GM12891 (cell line): Measurements from ENCODE around the gene ACSL1.
A peak's percentile ranks its signal among the peaks of the same experiment; 100 is the strongest.

ENCODE experiments used
- DNase-seq: peaks from one replicate; pipeline ENCODE4 v3.0.0; 2011; ENCODE audit warnings: low spot score; ENCODE audit not compliant: insufficient read length
- FAIRE-seq: peaks from 2 replicates; lab custom pipeline; 2011; peaks lifted over from hg19 to GRCh38; lab: Jason Lieb, UNC
- PAX5 ChIP-seq: IDR thresholded peaks from 2 replicates; pipeline ENCODE4 v1.6.1; 2011; ENCODE audit warnings: low read length, moderate library complexity, mild to moderate bottlenecking; ENCODE audit not compliant: insufficient read depth, severe bottlenecking
- POLR2A ChIP-seq: IDR thresholded peaks from 2 replicates; pipeline ENCODE4 v1.6.1; 2011; ENCODE audit warnings: low read depth, low read length, control low read depth
- POLR2AphosphoS5 ChIP-seq: IDR thresholded peaks from 2 replicates; pipeline ENCODE4 v1.6.1; 2011; ENCODE audit warnings: low read depth, low read length, control low read depth
- POU2F2 ChIP-seq: IDR thresholded peaks from 2 replicates; pipeline ENCODE4 v1.6.1; 2011; ENCODE audit warnings: low read depth, mild to moderate bottlenecking, control low read depth, low read length, moderate library complexity
- SPI1 ChIP-seq: IDR thresholded peaks from 2 replicates; pipeline ENCODE4 v1.6.1; 2011; ENCODE audit warnings: low read depth, low read length, control low read depth
- TAF1 ChIP-seq: IDR thresholded peaks from 2 replicates; pipeline ENCODE4 v1.6.1; 2011; ENCODE audit warnings: low read depth, low read length, control low read depth

Gene ACSL1

GRCh38 chr4:184824081-184824775 lies 1.5 kb downstream of the ACSL1 start:
- DNase-seq (no peak), FAIRE-seq (peak; percentile 84)
- TF ChIP-seq TAF1 (no peak), POLR2AphosphoS5 (no peak), PAX5 (no peak), SPI1 (no peak), POLR2A (no peak), POU2F2 (no peak)

GRCh38 chr4:184823014-184823413 lies 2.8 kb downstream of the ACSL1 start:
- DNase-seq (no peak), FAIRE-seq (peak; percentile 82)
- TF ChIP-seq SPI1 (no peak), POLR2A (no peak), TAF1 (no peak), PAX5 (no peak), POU2F2 (no peak), POLR2AphosphoS5 (no peak)

DNA sequence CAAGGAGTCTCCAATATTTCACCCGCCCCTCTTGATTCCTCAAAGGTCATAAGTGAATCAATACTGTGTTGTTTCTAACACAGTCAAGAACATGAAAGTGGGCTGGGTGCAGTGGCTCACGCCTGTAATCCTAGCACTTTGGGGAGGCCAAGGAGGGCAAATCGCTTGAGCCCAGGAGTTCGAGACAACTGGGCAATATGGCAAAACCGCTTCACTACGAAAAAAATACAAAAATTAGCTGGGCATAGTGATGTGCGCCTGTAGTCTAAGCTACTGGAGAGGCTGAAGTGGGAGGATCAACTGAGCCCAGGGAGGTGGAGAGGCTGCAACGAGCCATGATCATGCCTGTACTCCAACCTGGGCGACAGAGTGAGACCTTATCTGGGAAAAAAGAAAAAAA lies 3.4 kb downstream of the ACSL1 start:
- FAIRE-seq (no peak), DNase-seq (no peak)
- TF ChIP-seq POLR2AphosphoS5 (no peak), TAF1 (no peak), POU2F2 (no peak), PAX5 (no peak), SPI1 (no peak), POLR2A (no peak)

DNA sequence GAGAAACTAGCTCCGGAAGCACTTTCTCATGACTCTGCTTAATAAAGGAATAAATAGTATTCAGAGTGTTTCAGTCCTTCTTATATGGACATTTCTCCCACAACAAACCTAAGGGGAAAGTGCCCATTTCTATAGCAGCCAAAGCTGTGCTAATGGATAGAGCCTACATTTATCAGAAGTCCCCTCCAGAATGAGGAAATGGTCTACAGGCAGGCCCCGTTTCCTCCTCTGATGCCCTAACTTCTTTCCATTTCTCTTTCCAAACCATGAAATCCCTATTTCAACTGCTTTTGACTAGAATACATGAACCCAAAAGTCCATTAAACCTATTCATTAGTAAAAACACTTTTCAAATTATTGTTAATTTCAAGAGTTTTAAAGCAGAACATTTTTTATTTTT lies 4.5 kb downstream of the ACSL1 start:
- DNase-seq (no peak), FAIRE-seq (no peak)
- TF ChIP-seq TAF1 (no peak), SPI1 (peak; percentile 79)

- FAIRE-seq (no peak), DNase-seq (no peak)
- TF ChIP-seq POU2F2 (no peak), POLR2AphosphoS5 (no peak), POLR2A (no peak), TAF1 (no peak), PAX5 (no peak), SPI1 (no peak)
Measured at GRCh38 chr4:184819786-184820185, 6.0 kb downstream of the ACSL1 start.

- TF ChIP-seq PAX5 = no peak
- no peak for TF ChIP-seq POLR2AphosphoS5
- no peak for TF ChIP-seq SPI1
- no peak for TF ChIP-seq POU2F2
- TF ChIP-seq TAF1 = no peak
- TF ChIP-seq POLR2A = no peak
- DNase-seq (no peak), FAIRE-seq (peak; percentile 95)
Measured at GRCh38 chr4:184818216-184818564, 7.6 kb downstream of the ACSL1 start.

GRCh38 chr4:184817494-184818215 lies 8.1 kb downstream of the ACSL1 start:
- DNase-seq (no peak), FAIRE-seq (peak; percentile 71)
- no peak for TF ChIP-seq SPI1
- TF ChIP-seq POLR2AphosphoS5 = no peak
- no peak for TF ChIP-seq POU2F2

DNA sequence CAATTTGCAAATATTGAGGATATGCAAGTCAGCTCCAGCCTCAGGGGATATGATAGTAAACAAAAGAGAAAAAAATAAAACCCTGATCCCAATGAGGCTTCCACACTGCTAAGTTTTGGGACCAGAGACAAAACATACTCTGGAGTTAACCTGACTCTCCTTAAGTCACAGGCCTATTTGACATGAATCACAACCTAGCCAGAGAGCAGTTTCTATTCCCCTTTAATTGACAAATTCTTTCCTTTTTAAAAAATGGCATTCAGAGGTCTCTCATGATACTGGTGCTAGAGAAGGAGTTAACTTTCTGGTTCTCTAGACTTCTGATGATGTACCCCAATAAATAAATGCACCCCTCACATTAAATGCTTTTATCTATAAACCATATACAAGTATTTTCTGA lies 8.8 kb downstream of the ACSL1 start:
- FAIRE-seq = peak; percentile 33

GRCh38 chr4:184815046-184815877 lies 10.5 kb downstream of the ACSL1 start:
- no peak for TF ChIP-seq TAF1
- peak; percentile 71 for TF ChIP-seq PAX5
- peak; percentile 94 for FAIRE-seq
- no peak for DNase-seq

More for the DNA sequence above, 8.8 kb downstream of the ACSL1 start:
- TF ChIP-seq POLR2A = no peak
- TF ChIP-seq SPI1 = peak; percentile 85
- no peak for DNase-seq

GRCh38 chr4:184814686-184815045 lies 11.1 kb downstream of the ACSL1 start:
- no peak for TF ChIP-seq POLR2AphosphoS5
- TF ChIP-seq SPI1 = peak; percentile 50
- DNase-seq = no peak
- no peak for FAIRE-seq
